SIG-M5 treated with dmso at 0.1 percent for 504 hours (cell line): ENCODE data around the gene CST6.

Experiments
- DNase-seq: peaks from one replicate; lab custom pipeline; 2025; ENCODE audit not compliant: unreplicated experiment; lab: John Stamatoyannopoulos, UW

Gene CST6, protein sequence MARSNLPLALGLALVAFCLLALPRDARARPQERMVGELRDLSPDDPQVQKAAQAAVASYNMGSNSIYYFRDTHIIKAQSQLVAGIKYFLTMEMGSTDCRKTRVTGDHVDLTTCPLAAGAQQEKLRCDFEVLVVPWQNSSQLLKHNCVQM

DNA sequence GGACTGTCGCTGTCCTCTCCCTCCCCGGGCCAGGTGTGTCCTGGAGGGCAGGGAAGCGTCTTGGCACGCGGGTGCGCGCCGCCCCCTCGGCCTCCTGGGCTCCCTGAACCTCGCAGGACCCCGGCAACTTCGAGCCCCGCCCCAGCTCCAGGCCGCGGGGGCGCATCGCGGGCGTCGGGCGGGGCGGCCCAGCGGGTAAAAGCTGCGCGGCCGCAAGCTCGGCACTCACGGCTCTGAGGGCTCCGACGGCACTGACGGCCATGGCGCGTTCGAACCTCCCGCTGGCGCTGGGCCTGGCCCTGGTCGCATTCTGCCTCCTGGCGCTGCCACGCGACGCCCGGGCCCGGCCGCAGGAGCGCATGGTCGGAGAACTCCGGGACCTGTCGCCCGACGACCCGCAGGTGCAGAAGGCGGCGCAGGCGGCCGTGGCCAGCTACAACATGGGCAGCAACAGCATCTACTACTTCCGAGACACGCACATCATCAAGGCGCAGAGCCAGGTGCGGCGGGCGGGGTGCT is at the start of gene CST6:
TSS of gene CST6 (plus strand) at position 224 of the 519 bp plus-strand sequence. CDS start at position 261, 37 bp downstream.
- DNase-seq: no peak

DNA sequence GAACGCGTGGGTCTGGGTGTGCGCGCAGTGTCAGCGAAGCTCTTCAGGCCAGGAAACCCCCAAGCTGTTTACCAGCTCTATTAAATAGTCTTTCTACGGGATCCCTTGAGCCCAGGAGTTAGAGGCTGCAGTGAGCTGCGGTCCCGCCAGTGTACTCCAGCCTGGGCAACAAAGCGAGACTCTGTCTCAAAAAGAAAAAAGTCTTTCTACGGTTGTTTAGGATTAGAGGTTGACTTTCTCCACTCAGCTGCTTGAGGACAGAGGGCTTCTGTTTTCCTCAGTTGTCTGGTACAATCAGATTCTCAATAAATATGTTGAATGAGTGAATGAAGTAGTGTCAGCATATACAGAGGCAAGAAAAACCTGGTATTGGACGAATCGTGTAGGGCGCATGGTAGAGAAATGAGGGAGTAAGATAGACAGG is 49.7 kb upstream of the CST6 start:
- DNase-seq: no peak

DNA sequence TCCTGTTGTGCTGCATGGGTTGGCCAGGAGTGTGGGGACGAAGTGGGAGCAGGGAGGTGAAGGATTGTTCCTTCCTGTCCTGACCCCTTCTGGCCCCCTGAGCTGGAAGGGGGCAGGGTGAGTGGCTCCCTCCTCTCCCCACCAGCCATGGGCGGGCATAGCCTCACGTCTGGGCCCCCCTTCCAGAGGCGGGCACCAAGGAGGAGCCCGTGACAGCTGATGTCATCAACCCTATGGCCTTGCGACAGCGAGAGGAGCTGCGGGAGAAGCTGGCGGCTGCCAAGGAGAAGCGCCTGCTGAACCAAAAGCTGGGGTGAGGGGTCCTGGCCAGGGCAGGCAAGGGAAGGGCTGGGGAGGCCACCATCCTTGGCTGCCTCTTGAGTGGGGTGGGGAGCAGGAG is 46.9 kb upstream of the CST6 start:
- no peak for DNase-seq

DNA sequence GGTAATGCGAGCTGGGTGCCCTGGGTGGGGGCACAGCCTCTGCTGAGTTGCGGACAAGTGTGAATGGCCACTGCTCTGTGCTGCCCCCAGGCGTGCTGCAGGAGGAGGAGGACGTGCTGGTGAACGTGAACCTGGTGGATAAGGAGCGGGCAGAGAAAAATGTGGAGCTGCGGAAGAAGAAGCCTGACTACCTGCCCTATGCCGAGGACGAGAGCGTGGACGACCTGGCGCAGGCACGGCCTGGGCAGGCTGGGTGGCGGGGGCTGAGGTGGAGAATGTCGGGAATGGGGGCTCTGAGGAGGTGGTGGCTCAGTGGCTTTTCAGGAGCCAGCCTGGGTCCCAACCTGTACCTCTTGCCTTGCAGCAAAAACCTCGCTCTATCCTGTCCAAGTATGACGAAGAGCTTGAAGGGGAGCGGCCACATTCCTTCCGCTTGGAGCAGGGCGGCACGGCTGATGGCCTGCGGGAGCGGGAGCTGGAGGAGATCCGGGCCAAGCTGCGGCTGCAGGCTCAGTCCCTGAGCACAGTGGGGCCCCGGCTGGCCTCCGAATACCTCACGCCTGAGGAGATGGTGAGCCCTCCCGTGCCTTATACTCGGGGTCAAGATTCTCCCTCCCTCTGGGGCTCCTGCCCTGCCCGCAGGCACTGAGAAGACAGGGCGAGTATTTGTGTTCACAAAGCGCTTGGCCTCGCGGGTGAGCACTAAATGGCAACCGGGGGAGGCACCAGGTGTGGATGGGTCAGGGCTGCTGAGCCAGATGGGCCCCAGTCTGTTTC is 45.6 kb upstream of the CST6 start:
- no peak for DNase-seq

DNA sequence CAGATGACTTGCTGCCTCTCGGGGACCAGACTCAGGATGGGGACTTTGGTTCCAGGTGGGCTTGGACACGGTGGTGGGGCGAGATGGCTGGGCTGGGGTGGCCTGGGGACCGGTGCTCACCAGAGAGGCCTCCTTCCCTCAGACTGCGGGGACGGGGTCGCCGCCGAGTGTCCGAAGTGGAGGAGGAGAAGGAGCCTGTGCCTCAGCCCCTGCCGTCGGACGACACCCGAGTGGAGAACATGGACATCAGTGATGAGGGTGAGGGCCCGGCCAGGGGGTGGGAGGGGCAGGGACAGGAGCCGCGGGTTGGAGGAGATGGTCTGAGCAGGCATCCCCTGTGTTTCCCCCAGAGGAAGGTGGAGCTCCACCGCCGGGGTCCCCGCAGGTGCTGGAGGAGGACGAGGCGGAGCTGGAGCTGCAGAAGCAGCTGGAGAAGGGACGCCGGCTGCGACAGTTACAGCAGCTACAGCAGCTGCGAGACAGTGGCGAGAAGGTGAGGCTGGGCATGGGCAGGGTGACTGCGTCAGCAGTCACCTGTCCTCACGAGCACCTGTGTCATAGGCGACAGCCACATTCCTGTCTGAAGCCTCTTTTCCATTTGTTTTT is 44.4 kb upstream of the CST6 start:
- no peak for DNase-seq

DNA sequence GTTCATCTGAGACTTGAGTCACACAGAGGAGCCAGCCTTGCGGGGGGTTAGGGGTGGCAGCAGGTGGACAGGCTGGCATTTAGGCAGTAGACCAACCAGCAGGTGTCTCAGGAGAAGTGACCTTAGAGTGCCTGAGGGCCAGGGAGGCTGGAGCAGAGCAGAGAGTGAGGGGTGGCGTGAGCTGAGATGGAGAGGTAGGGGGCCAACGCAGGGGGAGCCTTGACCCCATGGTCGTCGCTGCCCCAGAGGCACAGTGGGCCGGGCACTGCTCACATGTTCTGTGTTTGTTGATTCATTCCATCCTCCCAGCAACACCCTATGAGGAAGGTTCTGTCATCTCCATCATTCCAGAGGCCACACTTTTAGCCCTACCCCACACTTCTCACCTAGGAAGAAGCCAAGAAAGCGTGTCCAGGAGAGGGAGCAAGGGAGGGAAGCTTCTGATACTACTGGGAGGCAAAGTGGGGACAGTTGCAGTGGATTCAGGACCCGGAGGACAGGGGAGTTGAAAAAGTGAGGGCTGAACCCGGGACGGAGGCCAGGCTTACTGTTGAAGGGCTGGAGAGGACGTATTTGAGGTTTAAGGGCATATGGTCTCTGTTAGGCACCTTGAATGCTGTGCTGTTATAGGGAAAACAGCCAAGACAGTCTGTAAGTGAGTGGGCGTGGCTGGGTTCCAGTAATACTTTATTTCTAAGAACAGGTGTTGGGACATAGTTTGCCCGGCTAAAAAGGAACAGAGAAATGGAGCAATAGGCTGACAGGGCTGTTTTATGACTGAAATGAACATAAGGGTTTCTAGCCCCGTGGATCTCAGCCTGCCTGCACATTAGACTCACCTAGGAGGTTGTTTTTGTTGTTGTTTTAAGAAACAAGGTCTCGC is 43.0 kb upstream of the CST6 start:
- peak; percentile 13 for DNase-seq

DNA sequence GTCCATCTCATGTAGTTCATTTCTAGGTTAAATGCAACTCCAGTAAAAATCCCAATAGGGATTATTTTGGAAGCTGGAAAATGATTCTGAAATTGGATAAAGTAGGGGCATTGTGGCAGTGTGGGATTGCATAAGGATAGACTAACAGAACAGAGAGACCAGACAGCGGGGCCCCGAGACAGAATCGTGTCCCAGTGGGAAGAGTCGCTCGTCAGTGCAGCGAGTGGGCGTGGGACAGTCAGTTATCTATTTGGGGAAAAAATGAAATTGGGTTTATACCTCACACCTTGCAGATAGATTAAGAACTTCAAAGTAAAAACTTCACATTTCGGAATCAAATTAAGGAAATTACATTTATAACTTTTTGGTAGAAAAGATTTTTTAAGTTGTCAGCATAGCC is 39.7 kb upstream of the CST6 start:
- no peak for DNase-seq

DNA sequence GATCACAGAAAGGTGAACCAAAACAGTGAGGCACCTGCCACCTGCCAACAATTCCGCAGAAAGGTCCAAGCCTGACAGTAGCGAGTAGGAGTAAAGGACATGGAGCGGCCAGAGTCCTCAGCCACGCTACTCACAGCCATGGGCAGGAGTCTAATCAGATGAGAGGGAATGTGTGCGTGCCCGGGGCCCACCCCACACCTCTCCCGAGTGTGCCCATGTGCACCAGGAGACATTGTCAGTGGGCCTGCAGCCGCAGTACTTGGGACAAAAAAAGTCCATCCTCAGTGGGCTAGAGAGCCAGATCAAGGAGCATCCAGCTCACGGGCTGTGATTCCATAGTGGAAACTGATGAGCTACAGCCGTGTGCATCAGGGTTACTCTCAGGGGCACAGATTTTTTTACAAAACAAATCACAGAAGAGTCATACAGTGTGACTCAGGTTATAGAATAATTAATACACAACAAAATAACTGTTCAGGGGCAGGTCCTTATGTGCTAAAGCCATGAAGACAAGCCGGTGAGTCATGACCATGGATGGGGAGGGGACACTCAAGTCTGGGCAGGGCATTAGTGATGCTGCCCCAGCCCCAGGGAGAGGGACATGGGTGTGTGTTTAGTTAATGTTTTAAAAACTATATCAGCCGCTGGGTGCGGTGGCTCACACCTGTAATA is 38.2 kb upstream of the CST6 start:
- DNase-seq: no peak

DNA sequence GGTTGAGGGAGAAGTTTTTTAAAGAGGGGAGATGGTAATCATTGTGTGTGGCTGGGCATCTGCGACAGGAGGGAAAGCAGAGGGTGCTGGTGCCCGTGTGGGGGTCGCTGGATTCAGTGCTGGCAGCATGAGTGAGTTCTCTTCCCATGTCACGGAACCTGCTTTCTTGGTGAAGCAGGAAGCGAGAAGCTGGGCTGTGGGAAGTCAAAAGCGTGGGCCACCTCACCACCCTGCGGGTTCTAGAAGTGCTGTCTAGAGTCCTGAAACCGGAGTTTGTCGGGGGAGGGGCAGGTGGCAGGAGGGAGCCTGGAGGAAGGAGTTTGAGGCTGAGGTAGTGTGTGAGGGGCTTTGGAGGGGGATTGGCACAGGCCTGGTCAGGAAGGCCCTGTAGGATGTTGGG is 36.0 kb upstream of the CST6 start:
- no peak for DNase-seq

DNA sequence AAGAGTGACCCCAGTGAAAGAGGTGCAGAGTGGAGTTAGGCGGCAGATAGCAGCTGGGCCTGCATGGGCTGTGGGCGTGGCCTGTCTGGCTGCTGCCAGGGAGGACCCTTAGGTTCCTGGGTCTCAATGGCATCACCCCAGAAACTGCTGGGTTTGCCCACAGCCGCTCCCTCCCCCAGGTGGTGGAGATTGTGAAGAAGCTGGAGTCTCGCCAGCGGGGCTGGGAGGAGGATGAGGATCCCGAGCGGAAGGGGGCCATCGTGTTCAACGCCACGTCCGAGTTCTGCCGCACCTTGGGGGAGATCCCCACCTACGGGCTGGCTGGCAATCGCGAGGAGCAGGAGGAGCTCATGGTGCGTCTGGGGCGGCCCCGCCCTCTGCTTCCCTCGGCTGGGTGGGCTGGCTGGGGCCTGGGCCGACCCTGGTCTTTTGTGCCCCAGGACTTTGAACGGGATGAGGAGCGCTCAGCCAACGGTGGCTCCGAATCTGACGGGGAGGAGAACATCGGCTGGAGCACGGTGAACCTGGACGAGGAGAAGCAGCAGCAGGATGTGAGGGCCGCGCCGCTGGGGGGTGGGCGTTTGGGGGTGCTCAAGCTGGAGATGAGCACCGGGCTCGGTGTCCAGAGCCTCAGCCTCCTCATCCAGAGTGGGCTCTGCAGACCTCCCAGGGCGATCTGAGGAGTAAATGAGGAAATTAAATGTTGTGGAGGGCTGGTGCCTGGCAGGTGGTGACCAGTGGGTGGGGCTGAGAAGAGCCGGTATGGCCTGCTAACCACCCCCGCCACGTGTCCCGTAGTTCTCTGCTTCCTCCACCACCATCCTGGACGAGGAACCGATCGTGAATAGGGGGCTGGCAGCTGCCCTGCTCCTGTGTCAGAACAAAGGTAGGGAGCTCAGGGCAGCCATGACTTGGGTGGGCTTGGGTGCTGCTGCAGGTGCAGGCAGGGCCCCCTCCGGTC is 35.3 kb upstream of the CST6 start:
- no peak for DNase-seq

DNA sequence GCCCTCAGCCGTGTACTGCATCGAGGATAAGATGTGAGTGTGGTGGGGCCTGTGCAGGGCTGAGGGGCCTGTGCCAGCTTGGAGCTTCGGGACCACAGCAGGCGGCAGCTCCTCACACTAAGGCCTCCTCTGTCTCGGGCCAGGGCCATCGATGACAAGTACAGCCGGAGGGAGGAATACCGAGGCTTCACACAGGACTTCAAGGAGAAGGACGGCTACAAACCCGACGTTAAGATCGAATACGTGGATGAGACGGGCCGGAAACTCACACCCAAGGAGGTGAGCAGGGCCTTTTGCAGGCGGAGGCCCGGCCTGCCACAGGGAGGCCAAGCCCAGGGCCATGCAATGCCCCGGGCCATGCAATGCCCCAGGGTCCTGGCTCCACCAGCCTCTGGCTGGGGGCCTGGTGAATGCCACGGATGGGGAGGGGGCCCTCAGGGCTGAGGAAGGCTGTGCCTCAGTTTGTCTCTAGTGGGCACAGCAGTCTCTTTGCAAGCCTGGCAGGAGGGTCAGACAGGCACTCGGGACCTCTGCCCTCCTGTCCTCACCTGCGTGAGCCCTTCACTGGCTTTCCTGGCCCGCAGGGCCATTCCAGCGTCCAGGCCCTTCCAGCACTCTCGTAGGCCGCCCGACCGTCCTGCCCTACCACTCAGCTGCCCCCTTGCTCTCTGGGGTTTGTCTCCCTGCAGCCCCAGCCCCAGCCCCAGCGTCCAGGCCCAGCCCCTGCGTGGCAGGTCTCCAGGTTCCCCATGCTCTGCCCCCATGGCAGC is 34.0 kb upstream of the CST6 start:
- no peak for DNase-seq

DNA sequence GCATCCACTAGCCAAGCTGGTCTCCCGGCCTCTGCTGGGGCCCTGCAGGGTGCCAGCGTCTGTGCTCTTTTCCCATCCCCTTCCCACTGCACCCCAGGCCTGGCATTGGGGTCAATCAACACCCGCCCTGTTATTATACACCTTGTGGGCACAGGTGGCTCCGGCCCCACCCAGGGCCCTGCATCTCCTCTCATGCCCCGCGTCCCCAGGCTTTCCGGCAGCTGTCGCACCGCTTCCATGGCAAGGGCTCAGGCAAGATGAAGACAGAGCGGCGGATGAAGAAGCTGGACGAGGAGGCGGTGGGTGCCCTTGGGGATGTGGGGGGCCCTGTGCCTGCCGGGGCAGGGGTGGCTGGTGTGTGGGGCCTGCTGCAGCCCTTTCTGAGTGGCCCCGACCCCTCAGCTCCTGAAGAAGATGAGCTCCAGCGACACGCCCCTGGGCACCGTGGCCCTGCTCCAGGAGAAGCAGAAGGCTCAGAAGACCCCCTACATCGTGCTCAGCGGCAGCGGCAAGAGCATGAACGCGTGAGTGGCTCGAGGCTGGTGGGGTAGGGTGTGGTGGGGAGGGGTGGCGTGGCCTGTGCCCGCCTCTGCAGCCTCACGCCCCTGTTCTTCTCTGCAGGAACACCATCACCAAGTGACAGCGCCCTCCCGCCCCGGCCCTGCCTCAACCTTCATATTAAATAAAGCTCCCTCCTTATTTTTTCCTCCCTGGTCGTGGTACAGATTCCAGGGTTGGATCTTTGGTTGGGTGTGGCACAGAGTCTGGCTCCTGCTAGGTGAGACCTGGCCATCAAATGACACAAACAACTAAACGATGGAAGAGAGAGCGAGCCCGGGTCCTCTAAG is 33.2 kb upstream of the CST6 start:
- DNase-seq: no peak

DNA sequence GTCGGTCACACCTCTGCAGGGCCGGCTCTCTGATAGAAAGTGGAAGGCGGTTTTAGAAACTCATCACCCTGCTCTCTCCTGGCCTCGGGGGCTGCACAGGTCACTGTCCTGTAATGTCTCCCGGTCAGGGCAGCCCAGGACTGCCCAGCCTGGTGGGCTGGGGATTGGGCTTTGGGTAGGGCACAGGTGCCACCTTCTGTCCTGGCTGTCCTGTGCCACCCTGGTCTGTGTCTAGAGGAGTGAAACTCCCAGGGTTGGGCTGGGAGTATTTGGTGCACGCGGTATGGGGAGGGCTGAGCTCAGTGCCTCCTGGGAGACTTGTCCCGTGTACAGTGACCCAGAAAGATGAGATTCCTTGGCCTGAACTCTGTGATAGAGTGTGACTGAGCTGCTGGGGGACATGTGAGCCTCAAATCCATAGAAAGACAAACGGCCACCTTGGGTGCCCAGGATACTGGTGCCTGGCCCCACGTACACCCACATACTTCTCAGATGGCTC is 32.5 kb upstream of the CST6 start:
- no peak for DNase-seq

DNA sequence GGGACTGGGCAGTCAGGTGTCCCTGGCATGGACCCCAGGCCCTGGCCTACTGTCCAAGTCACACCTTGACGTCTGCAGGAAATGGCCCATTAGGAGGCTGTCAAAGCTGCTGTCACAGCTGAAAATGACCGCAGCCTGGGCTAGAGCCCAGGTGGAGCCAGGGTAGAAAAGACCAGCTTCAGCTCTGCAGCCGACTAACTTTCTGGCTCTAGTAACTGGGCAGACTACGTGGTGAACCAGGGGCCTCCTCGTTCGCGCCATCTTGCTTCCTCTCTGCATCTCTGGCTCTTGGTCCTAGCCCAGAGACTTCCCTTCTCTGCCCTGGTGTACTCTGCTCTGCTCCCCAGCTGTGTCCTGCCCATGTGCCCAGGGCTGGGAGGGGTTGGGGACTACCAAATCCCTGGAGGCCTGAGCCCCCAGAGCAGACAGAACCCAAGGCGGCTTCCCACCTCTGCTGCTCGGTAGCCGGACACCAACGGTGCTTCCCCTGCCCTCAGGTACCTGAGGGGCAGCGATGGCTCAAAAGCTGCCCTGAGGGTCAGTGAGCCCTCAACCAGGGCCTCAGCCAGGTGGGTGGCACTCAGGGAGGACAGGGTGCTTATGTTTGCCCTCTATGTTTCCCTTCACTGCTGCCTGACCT is 30.6 kb upstream of the CST6 start:
- DNase-seq: no peak

DNA sequence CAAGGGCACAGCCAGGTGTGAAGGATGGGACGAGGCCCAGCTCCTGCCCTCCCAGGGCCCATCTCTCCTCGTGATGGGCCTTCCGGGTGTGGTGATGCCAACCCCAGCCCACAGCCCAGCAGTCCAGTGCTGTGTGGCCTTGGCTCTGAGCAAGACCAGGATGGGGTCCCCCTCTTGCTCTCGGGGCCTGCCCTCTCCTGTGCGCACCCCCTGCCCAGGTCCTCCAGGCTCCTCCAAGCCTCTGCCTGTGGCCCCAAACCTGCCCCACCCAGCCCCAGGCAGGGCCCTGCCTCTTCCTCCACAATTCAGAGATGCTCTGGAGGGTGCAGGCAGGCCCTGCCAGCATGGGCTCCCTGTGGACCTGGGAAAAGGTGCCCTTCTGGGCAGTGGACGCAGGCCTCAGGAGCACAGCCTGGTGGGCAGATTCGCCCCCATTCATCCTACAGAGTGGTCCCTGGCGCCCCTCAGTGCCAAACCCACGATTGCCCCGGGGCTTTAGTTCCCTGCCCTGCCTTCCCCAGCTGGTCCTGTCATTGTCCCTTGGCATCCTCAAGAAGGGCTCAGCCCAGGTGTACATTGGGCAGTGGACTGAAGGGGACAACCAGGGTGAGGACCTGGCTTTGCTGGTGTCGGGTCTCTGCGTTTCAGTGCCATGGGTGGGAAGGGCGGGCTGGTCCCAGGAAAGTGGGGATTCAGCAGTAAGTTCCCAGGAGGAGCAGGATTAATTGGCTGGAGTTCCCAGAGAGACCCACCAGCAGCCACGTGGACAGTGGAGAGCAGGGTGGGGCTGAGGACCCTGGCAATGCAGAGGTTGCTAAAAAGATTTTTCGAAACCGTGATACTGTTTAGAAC is 29.6 kb upstream of the CST6 start:
- DNase-seq: no peak

DNA sequence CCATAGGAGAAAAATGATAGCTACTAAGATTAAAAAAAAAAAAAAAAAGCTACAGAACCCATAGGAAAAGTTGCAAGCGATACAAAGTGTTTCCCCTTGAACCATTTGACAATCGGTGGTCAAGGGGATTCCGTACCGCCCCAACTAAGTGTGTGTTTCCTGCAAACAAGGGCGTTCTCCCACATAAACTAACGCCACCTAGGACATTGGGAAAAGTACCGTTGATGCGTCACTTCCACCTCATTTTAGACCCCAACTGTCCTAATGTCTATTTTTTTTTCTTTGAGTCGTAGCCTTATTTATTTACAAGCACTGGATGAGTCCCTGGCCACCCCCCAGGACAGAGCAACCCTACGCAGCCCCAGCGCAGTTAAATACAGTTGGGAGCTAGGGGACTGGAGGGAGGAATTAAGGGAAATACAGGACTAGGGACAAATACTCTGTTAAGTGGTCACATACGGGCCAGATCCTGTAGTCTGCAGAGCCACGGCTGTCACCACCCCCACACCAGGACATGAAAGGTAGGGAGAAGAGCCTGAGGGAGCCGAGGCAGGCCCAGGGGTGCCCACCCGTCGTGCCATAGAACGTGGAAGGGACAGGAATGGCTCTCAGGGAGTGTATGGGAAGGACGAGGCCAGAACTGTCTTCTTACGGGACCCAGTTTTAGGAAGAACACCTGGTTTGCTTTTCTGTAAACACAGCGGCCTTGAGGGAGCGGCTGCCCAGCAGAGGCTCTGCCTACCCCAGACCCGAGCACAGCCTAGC is 28.8 kb upstream of the CST6 start:
- DNase-seq: no peak
